NCI-H2196 (cell line): Measurements from ENCODE around the gene CDH26.
"Not testable (repeated sequence)": the region's sequence is repeated elsewhere in the genome, so short reads cannot be mapped to it uniquely, and the experiment has no call there.

Experiments used
- DNase-seq: peaks from one replicate; lab custom pipeline; 2025; ENCODE audit not compliant: unreplicated experiment; lab: John Stamatoyannopoulos, UW

The CDH26 gene

DNA sequence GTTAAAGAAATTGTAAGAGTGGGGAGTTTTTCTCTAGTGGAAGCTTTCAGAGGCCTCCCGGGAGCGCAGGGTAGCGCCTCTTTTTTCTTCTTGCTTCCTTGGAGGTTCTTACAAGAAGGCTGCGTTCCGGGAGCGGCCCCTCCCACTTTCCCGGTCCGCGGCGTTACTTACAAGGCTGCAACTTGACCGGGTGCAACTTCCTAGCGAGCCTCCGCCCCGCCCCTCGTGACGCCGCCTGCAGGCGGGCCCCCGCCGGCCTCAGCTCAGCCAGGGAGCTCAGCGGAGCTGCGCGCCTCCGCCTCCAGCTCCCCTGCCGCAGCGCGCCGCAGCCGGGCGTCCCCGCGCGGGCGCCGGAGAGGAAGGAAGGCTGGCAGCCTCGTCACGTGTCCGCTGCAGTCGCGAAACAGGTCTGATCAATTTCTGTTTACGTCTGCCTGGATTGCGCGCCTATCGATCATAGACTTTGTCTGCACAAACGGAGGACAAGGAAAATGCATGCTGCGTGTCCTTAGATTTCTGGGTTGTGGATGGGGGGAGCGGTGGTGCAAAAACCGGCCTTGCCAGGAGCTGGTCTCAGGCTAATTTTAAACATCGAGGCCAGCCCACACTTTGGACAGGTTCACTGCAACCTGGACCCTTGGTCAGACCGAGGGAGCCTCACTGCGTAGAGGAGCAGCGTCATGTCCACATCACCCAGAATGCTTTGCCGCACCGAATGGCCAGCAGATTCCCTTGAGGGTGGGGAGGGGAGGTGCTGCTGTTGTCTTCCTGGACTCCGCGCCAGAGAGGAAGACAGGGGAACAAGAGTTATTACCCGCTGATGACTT lies 17.9 kb upstream of the CDH26 start, which contains the start of the genes FAM217B and PPP1R3D:
Gene FAM217B (plus strand): TSS at position 261 of the 827 bp plus-strand sequence. CDS start 3,555 bp downstream, outside the sequence.
Gene PPP1R3D (minus strand): TSS at position 177 of the 827 bp plus-strand sequence. CDS start 374 bp downstream, outside the sequence.
- peak; percentile 93 for DNase-seq

DNA sequence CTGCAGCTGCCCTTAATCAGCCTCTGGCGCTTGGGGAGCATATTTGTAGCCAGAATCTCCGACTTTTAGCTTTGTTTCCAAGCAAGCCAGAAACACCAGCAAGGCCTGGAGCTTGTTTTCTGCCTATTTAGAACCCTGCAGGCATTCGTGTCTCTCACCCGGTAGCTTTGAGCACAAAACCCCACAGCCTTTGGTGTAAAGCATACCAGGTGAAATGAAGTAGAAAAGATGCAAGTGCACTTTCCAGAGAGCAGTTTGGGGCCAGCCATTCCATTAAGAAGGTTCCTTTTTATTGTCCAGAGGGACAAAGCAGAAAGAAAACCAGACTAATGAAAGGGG lies 17.3 kb upstream of the CDH26 start:
- no peak for DNase-seq

DNA sequence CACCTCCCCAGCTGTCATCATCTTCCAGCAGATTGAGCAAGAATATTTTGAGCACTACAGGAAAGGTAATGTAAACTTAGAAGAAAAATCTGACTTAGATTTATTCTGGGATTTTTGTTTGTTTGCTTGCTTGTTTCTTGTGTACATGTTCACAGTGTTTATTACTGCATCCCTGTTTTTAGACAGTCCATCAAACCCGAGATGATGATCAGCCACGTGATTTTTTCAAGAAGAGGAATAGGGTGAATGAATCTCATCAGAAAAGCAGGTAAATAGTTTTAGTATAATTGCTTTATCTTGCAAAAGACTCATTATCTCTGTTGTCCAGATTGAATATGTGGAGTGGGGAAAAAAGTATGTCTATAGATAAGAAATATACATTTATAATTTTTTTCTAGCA lies 16.0 kb upstream of the CDH26 start:
- no peak for DNase-seq

DNA sequence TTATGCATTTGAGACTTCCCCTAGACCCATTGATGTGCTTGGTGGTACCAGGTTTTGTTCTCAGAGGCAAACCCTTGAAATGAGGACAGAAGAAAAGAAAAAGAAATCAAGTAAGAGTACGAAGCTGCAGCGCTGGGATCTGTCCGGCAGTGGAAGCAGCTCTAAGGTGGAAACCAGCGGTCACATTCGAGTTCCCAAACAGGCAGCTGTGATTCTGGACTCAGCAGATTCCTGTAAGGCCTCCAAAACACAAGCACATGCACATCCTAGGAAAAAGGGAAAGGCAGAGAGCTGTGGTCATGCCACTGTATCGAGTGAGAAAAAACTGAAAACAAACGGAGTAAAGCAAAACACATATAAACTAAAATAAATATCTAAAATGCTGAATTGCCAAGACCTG lies 13.5 kb upstream of the CDH26 start:
- DNase-seq = no peak

DNA sequence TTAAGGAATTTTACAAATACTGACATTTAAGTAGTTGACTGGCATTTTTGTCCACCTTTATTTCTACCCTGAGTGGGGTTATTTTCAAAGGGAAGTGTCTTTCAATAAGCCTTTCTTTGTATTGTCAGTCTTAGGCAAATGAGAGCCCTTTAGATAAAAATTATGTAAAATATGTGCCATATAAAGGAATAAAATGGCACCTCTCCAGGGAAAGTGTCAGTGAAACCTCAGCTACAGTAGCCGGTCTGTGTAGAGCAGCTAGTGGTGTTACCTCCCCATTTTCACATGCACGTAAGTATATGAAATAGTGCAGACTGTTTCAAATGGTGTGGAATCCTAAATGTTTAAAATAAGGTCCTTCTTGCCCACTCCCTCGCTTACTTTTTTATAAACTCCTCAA lies 13.0 kb upstream of the CDH26 start:
- DNase-seq = no peak

DNA sequence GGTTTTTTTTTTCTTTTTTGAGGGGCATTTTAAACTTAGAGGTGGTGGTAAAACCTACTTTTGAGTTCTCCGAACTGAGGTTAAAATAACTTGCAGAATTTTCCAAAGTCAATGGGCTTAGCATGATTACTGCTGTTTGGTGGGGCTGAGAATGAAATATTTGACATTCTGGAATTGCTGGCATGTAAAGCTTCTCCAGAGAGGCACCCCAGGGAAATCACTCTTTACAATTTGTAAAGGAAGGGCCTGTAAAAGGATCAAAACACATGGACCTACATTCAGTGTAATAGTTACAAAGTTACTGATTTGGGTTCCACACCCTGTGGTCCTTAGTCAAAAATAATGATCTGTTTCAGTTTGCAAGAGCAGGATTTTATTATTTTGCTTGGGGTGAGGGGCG lies 12.5 kb upstream of the CDH26 start:
- no peak for DNase-seq

DNA sequence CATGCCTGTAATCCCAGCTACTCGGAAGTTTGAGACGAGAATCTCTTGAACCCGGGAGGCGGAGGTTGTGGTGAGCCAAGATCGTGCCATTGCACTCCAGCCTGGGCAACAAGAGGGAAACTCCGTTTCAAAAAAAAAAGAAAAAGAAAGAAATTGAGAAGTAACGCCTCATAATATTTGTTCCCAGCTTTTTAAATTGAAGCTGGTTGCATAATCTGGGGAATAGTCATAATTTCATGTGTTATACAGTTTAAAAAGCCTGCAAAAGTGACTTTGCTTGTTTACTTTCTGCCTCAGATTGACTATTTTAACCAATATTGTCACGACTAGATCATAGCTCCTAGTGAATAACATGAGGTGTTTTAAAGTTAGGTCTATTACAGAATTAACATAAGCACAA lies 10.8 kb upstream of the CDH26 start:
- no peak for DNase-seq

DNA sequence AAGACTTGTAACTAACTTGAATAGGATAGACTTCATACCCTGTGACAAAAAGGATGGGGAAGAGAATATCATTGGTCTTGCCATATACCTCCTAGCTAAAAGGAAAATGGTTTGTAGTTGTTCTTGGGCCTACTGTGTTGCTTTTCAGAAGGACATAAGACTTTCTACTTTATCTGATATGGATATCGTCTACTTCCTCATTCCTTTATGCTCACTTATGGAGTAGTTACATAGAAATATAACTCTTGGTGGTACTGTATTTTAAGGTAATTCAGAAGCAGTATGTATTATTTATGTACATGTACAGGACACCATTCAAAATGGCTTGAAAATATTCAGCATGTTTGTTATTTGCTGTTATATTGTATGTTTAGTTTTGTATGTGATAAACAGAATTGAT lies 10.0 kb upstream of the CDH26 start:
- no peak for DNase-seq

DNA sequence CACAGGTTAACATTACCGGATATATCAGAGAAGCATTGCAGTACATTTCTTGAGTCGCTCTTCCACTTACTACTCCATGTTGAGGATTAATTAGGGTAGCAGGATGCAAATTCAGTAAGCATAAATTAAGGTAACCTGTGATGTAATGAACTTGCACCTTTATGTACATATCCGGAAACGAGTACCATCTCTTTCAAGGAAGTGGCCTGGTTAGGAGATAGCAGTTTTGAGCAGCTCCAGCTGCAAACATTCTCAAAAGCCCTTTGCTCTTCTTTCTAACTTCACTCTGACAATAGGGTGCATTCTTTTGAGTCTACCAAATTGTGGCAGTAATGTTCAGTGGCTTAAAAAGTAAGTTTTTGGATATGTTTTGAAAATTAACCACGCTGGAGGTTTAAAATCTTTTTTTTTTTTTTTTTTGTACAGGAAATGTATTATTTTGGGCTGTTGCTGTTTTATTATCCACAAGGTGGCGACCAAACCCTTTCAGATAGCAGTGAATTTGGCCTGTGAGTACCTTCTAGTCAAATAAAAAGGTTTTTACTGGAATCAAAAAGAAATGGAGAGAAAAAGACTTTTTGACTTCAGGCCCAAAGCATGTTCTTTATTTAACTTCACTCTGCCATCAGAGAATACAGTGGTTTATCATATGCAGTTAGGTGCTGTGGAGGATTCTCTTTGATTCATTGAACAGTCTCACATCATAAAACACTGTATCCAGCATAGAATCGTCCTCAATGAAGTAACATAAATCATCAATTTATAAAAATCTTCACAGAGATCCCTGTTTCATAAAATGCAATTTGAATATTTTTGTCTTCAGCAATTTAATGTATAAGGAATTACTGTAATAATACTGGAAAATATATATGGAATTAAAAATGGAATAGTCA lies 9.1 kb upstream of the CDH26 start:
- DNase-seq = peak; percentile 64

DNA sequence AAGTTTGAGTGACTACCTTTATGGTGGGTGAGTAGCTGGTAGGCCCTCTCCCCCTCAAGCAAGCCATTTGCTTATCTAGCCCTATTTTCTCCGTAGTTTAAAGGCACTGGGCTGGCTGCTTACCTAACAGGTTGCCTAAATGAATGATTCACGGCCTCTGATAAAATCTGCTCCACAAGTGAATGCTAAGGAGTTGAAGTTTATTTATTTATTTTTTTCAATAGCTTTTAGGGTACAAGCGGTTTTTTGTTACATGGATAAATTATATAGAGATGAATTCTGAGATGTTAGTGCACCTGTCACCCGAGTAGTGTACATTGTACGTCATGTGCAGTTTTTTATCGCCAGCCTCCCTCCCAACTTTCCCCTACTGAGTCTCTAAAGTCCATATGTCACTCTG lies 8.3 kb upstream of the CDH26 start:
- peak; percentile 44 for DNase-seq

DNA sequence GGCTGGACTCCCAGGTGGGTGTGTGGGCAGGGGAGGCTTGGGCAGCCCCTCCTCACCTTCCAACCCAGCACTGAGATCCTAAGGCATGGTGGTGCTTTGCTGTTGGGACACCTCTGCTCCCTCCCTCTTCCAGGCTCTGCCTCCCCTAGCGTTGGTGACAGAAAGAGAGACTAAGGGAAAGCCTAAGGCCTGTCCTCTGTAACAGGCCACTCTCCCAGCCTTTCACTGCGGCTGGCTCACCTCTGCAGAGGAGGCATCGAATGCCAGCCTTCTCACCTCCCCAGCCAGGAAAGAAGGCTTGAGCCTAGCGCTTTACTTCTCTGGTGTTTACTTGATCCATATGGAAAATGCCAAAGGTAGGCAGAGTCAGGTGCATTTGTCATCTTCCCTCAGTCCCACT lies 3.5 kb upstream of the CDH26 start:
- no peak for DNase-seq

DNA sequence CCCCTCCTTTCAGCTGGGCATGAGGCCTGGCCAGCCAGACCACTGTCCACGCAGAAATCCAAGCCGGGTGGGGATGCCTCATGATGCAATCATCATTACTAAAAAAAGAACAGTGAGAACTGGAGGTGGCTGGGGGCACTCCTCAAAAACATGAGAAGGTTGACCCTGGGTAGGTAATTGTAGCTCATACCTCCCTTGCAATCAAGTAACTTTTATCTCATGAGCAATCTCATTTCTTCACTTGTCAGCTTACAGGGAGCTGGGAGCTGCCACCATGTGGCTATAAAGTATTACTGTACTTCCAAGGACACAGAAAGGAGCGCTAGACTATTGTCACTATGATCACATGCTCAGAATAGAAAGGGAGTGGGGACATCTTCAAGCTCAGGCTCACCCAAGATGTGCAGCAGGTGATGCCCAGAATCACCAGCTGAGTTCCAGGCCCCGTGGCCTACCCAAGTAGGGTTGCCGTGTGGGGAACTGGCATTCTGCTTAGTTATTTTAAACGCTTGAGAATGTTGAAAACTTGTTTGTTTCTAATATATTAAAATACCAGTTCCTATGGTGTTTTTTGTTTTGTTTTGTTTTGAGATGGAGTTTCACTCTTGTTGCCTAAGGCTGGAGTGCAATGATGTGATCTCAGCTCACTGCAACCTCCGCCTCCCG lies 3.0 kb upstream of the CDH26 start:
- peak; percentile 47 for DNase-seq

DNA sequence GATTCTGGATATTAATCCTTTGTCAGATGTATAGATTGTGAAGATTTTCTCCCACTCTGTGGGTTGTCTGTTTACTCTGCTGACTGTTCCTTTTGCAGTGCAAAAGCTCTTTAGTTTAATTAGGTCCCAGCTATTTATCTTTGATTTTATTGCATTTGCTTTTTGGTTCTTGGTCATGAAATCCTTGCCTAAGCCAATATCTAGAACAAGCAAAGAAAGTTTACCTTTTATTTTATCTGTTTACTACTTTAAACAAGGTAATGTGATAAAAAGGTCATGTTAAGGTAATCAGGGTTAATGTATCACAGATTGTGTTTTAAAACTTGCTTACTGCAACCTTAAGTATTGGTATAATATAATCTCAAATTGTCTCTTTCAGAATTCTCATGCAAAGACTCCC lies 655 bp upstream of the CDH26 start:
- not testable (repeated sequence) for DNase-seq

DNA sequence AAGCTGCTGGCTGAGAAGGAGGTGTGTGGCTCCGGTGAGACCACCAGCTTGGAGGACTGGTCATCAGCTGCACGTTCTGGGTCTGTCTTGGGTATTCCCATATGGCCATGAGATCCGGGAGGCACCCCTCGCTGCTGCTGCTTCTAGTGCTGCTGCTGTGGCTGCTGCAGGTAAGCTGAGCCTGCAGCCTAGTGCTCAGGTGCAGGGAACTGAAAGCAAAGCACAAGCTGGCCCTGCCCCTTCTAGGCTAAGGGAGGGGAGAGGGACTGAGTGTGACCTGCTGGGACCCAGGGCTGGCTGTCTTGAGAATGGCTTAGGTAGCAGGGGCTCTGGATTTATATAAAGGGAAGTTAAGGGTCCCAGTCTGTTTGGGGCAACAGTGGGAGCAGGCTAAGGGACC lies 403 bp downstream of the CDH26 start:
- peak; percentile 58 for DNase-seq

DNA sequence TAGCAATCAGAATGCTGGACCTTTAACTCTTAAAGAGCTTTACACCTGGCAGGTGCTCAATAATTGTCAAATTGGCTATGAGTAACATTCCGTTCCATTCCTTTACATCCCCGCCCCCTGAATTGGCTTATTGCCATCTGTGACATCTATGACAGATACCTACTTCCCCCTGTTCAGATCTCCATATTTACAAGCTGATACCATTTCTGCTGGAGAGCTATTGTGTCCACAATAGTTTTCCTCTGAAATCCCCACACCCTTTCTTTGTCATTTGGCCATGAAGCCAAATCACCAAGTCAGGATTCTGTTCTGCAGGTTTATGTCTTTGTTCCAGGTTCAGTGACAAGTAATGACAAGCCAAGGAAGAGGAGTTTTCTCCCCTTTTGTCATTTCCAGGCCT lies 3.2 kb downstream of the CDH26 start:
- DNase-seq = peak; percentile 50

DNA sequence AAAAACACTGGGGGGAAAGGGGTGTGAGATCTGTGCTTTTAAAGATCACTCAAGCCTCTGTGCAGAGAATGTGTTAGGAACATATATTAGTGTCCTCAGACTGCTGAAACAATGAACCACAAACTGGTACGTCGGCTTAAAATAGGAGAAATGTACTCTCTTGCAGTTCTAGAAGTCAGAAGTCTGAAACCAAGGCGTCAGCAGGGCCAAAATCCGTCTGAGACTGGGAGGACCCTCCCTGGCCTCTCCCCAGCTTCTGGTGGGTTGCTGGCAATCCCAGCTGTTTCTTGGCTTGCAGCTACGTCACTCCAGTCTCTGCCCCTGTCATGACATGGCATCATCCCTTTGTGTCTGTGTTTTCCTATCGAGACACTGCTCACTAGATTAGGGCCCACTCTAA lies 3.9 kb downstream of the CDH26 start:
- DNase-seq = no peak

DNA sequence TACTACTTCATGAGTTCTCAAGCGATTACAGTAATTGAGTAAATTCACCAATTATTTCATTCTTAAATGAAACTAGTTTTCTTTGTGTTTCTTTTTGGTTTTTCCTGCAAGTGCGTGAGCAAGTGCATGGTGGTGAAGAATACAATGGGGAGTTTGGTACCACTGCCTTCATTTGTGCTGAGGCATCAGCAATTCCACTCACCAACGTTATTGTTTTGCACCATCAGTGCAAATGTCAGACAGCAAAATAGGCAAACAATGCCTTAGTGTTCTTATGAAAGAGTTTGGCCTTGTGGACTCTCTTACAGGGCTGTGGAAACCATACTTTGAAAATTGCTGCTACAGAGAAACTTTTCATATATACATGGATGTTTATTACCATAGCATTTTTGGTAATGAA lies 8.2 kb downstream of the CDH26 start:
- DNase-seq = no peak

DNA sequence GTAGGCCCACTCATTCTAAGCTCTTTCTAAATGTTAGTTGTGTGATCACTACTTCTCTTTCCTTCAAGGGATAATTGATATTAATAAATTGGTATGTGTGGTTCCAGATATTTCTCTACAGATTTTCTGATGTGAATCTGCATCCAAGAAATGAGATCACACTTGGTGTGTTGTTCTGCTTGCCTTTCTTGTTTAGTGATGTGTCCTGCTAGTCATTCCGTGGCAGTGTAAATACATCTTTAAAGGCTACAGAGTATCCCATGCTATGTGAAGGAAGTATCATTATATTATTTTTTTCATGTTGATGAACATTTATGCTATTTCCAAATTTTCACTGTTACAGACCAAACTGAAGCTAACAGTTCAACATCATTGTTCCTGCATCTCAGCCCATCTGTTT lies 13.2 kb downstream of the CDH26 start:
- no peak for DNase-seq

DNA sequence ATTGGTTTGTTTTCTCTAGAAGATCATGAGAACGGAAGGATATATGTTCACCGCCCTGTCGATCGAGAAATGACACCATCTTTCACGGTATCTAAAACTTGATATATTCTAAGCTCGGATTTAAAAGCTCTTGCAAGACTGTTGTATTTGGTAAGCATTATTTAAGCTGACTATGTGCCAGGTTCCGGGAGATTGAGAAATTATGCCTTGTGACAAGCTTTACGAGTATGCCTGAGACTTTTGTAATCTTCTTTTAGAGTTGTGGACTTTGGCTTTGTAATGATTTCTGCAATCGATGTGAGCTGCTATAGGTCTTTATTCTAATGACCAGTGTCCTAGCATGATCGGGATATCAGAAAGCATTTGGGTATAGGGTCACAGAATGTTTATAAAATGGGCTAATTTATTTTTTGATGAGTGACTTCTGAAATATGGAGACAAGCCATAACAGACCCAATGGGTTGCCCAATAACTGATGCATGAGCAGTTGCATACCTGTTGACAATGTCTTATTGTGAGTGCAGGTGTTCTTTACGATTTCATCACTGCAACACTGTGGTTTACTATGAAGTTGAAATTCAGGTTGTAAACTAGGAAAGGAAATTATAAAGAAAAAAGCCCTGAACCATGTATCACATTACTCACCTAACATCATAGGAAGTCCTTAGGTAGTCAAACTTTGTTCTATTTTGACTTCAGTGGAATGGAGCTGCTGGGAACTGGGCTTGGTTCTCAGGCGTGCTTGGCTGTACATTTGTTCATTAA lies 14.0 kb downstream of the CDH26 start:
- peak; percentile 28 for DNase-seq

DNA sequence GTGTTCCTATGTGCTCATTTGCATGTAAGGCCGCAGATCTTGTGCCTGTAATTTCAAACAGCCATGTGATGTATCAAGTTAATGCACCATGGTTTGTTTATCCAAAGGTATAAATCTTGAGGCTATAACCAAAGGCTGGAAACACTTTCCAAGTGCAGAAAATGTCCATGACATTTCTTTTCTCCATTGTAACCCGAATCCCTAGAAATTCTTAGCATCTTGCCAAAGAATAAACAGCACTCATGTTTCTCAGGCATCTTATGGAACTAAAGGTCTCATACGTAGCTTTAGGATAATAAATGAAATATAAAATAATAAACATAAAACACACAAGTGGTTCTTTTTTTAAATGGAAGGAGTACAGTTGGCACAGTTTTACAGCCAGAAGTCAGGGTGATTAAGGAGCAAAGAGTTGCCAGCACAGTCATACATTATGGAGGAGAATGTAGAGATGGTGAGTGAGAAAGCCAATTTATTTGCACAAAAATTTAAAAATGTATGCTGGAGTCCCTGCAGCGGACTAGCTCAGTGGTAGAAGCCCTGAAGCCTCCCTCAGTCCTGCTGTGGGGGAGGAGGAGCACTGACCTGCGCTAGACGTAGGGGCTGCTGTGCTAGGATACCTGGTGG lies 18.0 kb downstream of the CDH26 start:
- DNase-seq = no peak
